Retinal pigment epithelial cell (primary cell): ENCODE measurements around the gene RNF20.

Source experiments
- DNase-seq: peaks from one replicate; pipeline ENCODE4 v3.0.0-alpha.2; 2010; ENCODE audit warnings: low read depth
- H3K4me3 ChIP-seq: 2 replicates; pipeline ENCODE4 v1.5.1; 2011; ENCODE audit warnings: mild to moderate bottlenecking, low read length, control low read depth, moderate library complexity
- TF ChIP-seq, protein P1 (sequence below): conservative IDR thresholded peaks from 2 replicates; pipeline ENCODE4 v1.5.1; 2011; ENCODE audit warnings: low read depth, low read length, control low read depth, inconsistent platforms

The RNF20 gene

GRCh38 chr9:101498323-101498722 lies 35.3 kb upstream of the RNF20 start:
- DNase-seq, result no peak
- H3K4me3 ChIP-seq, result no peak overlapping the region
- TF ChIP-seq, protein P1, sequence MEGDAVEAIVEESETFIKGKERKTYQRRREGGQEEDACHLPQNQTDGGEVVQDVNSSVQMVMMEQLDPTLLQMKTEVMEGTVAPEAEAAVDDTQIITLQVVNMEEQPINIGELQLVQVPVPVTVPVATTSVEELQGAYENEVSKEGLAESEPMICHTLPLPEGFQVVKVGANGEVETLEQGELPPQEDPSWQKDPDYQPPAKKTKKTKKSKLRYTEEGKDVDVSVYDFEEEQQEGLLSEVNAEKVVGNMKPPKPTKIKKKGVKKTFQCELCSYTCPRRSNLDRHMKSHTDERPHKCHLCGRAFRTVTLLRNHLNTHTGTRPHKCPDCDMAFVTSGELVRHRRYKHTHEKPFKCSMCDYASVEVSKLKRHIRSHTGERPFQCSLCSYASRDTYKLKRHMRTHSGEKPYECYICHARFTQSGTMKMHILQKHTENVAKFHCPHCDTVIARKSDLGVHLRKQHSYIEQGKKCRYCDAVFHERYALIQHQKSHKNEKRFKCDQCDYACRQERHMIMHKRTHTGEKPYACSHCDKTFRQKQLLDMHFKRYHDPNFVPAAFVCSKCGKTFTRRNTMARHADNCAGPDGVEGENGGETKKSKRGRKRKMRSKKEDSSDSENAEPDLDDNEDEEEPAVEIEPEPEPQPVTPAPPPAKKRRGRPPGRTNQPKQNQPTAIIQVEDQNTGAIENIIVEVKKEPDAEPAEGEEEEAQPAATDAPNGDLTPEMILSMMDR, result no peak

DNA sequence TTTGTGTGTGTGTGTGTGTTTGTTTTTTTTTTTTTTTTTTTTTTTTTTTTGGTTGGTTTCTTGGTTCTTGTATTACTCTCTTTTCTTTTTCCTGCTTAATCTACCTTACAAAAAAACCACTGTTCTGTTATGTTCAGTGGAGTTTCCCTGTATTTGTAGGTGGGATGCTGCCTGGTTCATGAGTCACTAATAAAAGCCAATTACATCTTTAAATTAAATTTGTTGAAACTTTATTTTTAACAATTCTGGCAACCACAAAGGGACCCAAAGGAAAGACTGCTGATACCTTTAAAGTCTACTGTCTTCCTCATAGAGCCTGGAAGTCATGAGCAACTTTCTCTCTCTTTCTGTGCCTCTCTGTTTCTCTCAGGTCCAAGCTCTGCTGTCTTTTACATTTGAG lies 29.5 kb upstream of the RNF20 start:
- no peak overlapping the region for H3K4me3 ChIP-seq
- DNase-seq, result no peak
- TF ChIP-seq, protein P1, result no peak

DNA sequence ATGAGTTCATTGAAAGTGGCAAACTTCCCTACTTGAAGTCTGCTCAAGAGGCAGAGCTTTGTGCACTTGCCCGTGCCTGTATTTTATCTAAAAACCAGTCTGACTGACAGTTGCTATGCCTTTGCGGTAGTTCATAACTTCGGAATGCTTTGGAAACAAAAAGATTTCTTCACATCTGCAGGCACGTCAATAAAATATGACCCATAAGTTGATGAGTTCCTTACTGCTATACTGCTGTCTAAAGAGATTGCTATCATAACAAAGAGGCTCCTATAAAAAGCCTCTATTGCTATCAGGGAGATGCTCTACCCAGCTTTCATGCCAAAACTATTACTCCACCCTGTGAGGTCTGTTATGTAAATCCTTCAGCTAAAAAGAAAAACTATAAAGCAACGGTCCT lies 25.4 kb upstream of the RNF20 start:
- H3K4me3 ChIP-seq, result no peak overlapping the region
- TF ChIP-seq, protein P1, result no peak
- no peak for DNase-seq

GRCh38 chr9:101509572-101509971 lies 24.1 kb upstream of the RNF20 start:
- DNase-seq, result no peak
- no peak overlapping the region for H3K4me3 ChIP-seq
- TF ChIP-seq, protein P1, result no peak

DNA sequence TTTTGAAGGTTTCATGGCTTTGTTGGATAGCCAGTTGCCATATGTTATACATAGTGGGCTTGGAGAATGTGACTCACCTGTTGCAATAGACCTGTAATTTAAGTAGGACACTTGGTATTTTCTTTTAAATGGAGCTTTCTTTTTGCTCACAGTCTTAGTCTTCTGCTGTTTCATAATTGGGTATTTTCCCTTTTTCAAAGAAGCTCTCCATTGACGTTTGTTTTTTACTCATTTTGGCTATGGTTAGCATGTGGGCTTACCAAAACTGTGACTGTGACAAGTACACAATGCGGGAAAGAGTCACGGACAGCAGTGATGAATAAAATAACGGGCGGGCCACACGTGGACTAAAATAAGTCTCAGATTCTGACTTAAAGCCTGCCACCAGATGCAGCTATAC lies 23.2 kb upstream of the RNF20 start:
- no peak overlapping the region for H3K4me3 ChIP-seq
- DNase-seq, result no peak
- TF ChIP-seq, protein P1, result no peak

DNA sequence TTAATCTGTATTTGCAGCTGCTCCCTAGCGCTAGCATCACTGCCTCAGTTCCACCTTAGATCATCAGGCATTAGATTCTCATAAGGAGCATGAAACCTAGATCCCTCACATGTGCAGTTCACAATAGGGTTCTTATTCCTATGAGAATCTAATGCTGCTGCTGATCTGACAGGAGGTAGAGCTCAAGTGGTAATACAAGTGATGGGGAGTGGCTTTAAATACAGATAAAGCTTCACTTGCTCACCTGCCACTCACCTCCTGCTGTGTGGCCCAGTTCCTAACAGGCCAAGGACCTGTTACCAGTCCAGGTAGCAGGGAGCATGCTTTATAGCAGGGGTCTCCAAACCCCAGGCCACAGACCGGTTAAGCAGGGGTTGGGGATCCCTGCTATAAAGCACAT lies 22.6 kb upstream of the RNF20 start:
- H3K4me3 ChIP-seq, result no peak overlapping the region
- no peak for DNase-seq
- TF ChIP-seq, protein P1, result no peak

- DNase-seq, result no peak
- H3K4me3 ChIP-seq, result no peak overlapping the region
- TF ChIP-seq, protein P1, result no peak
Measured at GRCh38 chr9:101512116-101512515, 21.5 kb upstream of the RNF20 start.
